Aortic smooth muscle cell (primary cell): ENCODE data around the gene KBTBD7. TPM values are rescaled to one million over a fixed set of nuclear protein-coding genes. Genes with fewer than 3 reads are reported as not detected.

Experiments used
- total RNA-seq: library from RNA; depleted of rRNA; stranded (reverse); fragments of >200 nt; gene quantifications from 2 replicates; pipeline ENCODE4 v1.2.3, GENCODE V29; 2014

Gene KBTBD7
- 7.0 and 8.1 TPM in 2 replicates for total RNA-seq

GRCh38 chr13:41193919-41194824 is at the start of gene KBTBD7:
KBTBD7 (minus strand) TSS chr13:41194569; CDS start chr13:41194257, 312 bp downstream.

Other genes starting within 250 kb of the KBTBD7 start
- gene ELF1, start 175.3 kb downstream of the KBTBD7 start, total RNA-seq: 30.9 and 34.6 TPM in 2 replicates
- 8.6 and 9.2 TPM in 2 replicates for gene WBP4, start 133.1 kb downstream of the KBTBD7 start, total RNA-seq
- gene KBTBD6, start 61.8 kb downstream of the KBTBD7 start, total RNA-seq: 7.1 and 7.8 TPM in 2 replicates
- gene MTRF1, start 69.0 kb upstream of the KBTBD7 start, total RNA-seq: 9.8 and 11.0 TPM in 2 replicates
- gene NAA16, start 116.7 kb upstream of the KBTBD7 start, total RNA-seq: 6.6 and 7.2 TPM in 2 replicates